ENCODE data around the gene ABHD18.
"Not testable (repeated sequence)": the region's sequence is repeated elsewhere in the genome, so short reads cannot be mapped to it uniquely, and the experiment has no call there.

GRCh38 chr4:128047514-128047913 is 82.3 kb downstream of the ABHD18 start:
- TF ChIP-seq CTCF, POLR2AphosphoS5 (IDR thresholded peaks at IDR 0.05): not testable (repeated sequence)
